K562 treated with DMSO at 1 percent for 4 hours (cell line): ENCODE data around the gene OR4K17. TPM values are rescaled to one million over a fixed set of nuclear protein-coding genes. Genes with fewer than 3 reads are reported as not detected.

ENCODE experiments used
- total RNA-seq: library from RNA; unstranded; fragments of 300-600 nt; gene quantifications from 2 replicates; pipeline ENCODE4 v1.2.3, GENCODE V29; 2022; ENCODE audit not compliant: insufficient read depth

The OR4K17 gene, protein sequence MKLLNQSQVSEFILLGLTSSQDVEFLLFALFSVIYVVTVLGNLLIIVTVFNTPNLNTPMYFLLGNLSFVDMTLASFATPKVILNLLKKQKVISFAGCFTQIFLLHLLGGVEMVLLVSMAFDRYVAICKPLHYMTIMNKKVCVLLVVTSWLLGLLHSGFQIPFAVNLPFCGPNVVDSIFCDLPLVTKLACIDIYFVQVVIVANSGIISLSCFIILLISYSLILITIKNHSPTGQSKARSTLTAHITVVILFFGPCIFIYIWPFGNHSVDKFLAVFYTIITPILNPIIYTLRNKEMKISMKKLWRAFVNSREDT
- total RNA-seq, result not detected in 2 replicates

DNA sequence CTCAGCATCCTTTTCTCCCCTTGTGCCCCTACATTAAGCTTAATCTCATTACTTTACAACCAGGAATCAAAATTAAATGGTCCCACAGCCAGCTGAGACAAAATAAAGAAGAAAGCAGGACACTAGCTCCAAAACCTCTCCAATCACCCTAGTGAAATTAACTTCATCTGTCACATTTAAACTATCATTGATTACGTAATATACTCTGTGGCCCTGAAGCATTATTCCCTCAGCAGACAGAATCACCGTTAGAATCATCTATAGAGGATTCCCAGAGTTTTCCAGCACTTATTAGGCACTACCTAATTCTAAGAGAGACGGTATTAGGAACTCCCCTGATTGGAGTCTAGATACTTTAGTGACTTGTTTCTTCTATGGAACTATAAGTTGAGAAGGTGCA is at the start of gene OR4K17:
OR4K17 (plus strand) TSS at position 302 of the 400 bp plus-strand sequence. CDS start 6,761 bp downstream, outside the sequence.

DNA sequence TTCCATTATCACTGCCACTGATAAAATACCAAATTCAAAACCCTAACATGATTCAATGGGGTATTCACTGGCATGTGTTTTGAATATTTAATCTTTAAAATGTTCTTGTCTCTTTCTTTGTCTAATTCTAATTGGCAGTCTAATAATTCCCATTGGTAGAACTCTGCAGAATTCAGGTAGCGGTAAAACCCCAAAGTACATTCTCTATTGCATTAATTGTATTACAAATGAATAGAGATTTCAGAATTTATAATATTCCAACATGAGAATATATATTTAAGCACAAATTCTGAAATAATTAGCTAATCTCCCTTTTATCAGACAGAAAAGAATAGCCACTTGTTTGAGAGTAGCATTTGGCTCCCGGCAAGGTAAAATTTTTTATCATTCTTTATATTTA is 28.0 kb downstream of the OR4K17 start, which contains the start of gene OR4N5:
OR4N5 (plus strand) TSS at position 301 of the 400 bp plus-strand sequence. CDS start 4,916 bp downstream, outside the sequence.

Other genes with a start within 250 kb of the OR4K17 start
- not detected in 2 replicates for gene OR4K2, start 235.6 kb upstream of the OR4K17 start, total RNA-seq
- not detected in 2 replicates for gene OR4K5, start 190.1 kb upstream of the OR4K17 start, total RNA-seq
- gene OR4K1, start 179.8 kb upstream of the OR4K17 start, total RNA-seq, result not detected in 2 replicates
- not detected in 2 replicates for gene OR4K15, start 135.1 kb upstream of the OR4K17 start, total RNA-seq
- gene OR4Q2, start 108.6 kb upstream of the OR4K17 start, total RNA-seq, result not detected in 2 replicates
- gene OR4K14, start 91.4 kb upstream of the OR4K17 start, total RNA-seq, result not detected in 2 replicates
- not detected in 2 replicates for gene OR4K13, start 74.7 kb upstream of the OR4K17 start, total RNA-seq
- gene OR4L1, start 50.7 kb upstream of the OR4K17 start, total RNA-seq, result not detected in 2 replicates
- not detected in 2 replicates for gene OR4N5, start 28.1 kb downstream of the OR4K17 start, total RNA-seq
- not detected in 2 replicates for gene OR11G2, start 80.2 kb downstream of the OR4K17 start, total RNA-seq
- not detected in 2 replicates for gene OR11H6, start 113.0 kb downstream of the OR4K17 start, total RNA-seq
- not detected in 2 replicates for gene OR11H7, start 118.2 kb downstream of the OR4K17 start, total RNA-seq
- not detected in 2 replicates for gene OR11H4, start 128.5 kb downstream of the OR4K17 start, total RNA-seq
- 2.1 and 2.7 TPM in 2 replicates for gene TTC5, start 195.2 kb downstream of the OR4K17 start, total RNA-seq
- 99.0 and 107 TPM in 2 replicates for gene CCNB1IP1, start 222.5 kb downstream of the OR4K17 start, total RNA-seq
- gene PARP2, start 232.9 kb downstream of the OR4K17 start, total RNA-seq, result 20.8 and 24.1 TPM in 2 replicates